WTC11 (cell line): Measurements from ENCODE around the gene OLFM3. TPM values are rescaled to one million over a fixed set of nuclear protein-coding genes. Genes with fewer than 3 reads are reported as not detected.

Source experiments
- ATAC-seq: fragments of 200-7000 bp; cut with Tn5 transposase; 2 replicates; pipeline ENCODE4 v1.10.0; 2021; ENCODE audit warnings: mild to moderate bottlenecking, moderate library complexity
- CTCF ChIA-PET: fragments of 300-600 bp; sonication (Branson Sonifier 250); formaldehyde crosslinking; loops from one replicate; lab custom pipeline; 2021; ENCODE audit warnings: antibody characterized with exemption; lab: Charles Lee
- POLR2A ChIA-PET: fragments of 350-600 bp; sonication (Branson Sonifier 250); formaldehyde crosslinking; loops from one replicate; lab custom pipeline; 2021; ENCODE audit warnings: antibody characterized with exemption; lab: Charles Lee
- DNase-seq: peaks from one replicate; pipeline ENCODE4 v3.0.0; 2021; ENCODE audit warnings: low spot score
- H3K27ac Mint-ChIP-seq: 2 replicates; pipeline ENCODE4 v1.8.0; 2021; ENCODE audit warnings: mixed read lengths
- H3K27me3 Mint-ChIP-seq: 2 replicates; pipeline ENCODE4 v1.8.0; 2021; ENCODE audit warnings: low read depth, mild to moderate bottlenecking, moderate library complexity, mixed read lengths
- H3K36me3 Mint-ChIP-seq: 2 replicates; pipeline ENCODE4 v1.8.0; 2021; ENCODE audit warnings: mixed read lengths
- H3K4me1 Mint-ChIP-seq: 2 replicates; pipeline ENCODE4 v1.8.0; 2022; ENCODE audit warnings: mixed read lengths
- H3K4me3 Mint-ChIP-seq: 2 replicates; pipeline ENCODE4 v1.8.0; 2021; ENCODE audit warnings: mild to moderate bottlenecking, moderate library complexity, mixed read lengths
- H3K9me3 Mint-ChIP-seq: 2 replicates; pipeline ENCODE4 v1.8.0; 2021; ENCODE audit warnings: mixed read lengths
- AR ChIP-seq: fragments of 250-450 bp; sonication (Bioruptor Pico); IDR thresholded peaks from 2 replicates; pipeline ENCODE4 v1.9.0; 2021; ENCODE audit warnings: mild to moderate bottlenecking
- ATF1 ChIP-seq: sonication (generic); formaldehyde crosslinking; IDR thresholded peaks from 2 replicates; pipeline ENCODE4 v1.8.1; 2023; ENCODE audit warnings: mild to moderate bottlenecking, moderate library complexity, missing genetic modification reagents
- ATF2 ChIP-seq: sonication (generic); formaldehyde crosslinking; IDR thresholded peaks from 2 replicates; pipeline ENCODE4 v1.8.1; 2022; ENCODE audit warnings: low read depth, missing genetic modification reagents, borderline replicate concordance
- E2F1 ChIP-seq: sonication (generic); formaldehyde crosslinking; IDR thresholded peaks from 2 replicates; pipeline ENCODE4 v1.8.0; 2022; ENCODE audit warnings: mild to moderate bottlenecking, missing genetic modification reagents
- E2F4 ChIP-seq: sonication (generic); formaldehyde crosslinking; IDR thresholded peaks from 2 replicates; pipeline ENCODE4 v1.8.1; 2022; ENCODE audit warnings: low read depth, mild to moderate bottlenecking, moderate library complexity, missing genetic modification reagents, borderline replicate concordance
- ETV6 ChIP-seq: sonication (generic); formaldehyde crosslinking; IDR thresholded peaks from 2 replicates; pipeline ENCODE4 v1.8.1; 2022; ENCODE audit warnings: mild to moderate bottlenecking, missing genetic modification reagents
- FOXP4 ChIP-seq: sonication (generic); formaldehyde crosslinking; IDR thresholded peaks from 2 replicates; pipeline ENCODE4 v1.8.0; 2022; ENCODE audit warnings: mild to moderate bottlenecking, missing genetic modification reagents
- KAT7 ChIP-seq: sonication (generic); formaldehyde crosslinking; IDR thresholded peaks from 2 replicates; pipeline ENCODE4 v1.8.1; 2023; ENCODE audit warnings: missing genetic modification reagents, mild to moderate bottlenecking, borderline replicate concordance
- OVOL2 ChIP-seq: fragments of 250-450 bp; sonication (Bioruptor Pico); IDR thresholded peaks from 2 replicates; pipeline ENCODE4 v1.9.0; 2021; ENCODE audit warnings: mild to moderate bottlenecking, borderline replicate concordance
- RORB ChIP-seq: fragments of 250-450 bp; sonication (Bioruptor Pico); IDR thresholded peaks from 2 replicates; pipeline ENCODE4 v1.9.0; 2021; ENCODE audit warnings: mild to moderate bottlenecking
- TP53 ChIP-seq: sonication (generic); formaldehyde crosslinking; IDR thresholded peaks from 2 replicates; pipeline ENCODE4 v1.8.1; 2023; ENCODE audit warnings: mild to moderate bottlenecking, missing genetic modification reagents
- ZBTB43 ChIP-seq: sonication (generic); formaldehyde crosslinking; IDR thresholded peaks from 2 replicates; pipeline ENCODE4 v1.8.1; 2023; ENCODE audit warnings: mild to moderate bottlenecking, missing genetic modification reagents
- ZNF138 ChIP-seq: sonication (generic); formaldehyde crosslinking; conservative IDR thresholded peaks from 2 replicates; pipeline ENCODE4 v1.8.1; 2022; ENCODE audit warnings: mild to moderate bottlenecking, moderate library complexity, missing genetic modification reagents
- ZNF232 ChIP-seq: sonication (generic); formaldehyde crosslinking; IDR thresholded peaks from 2 replicates; pipeline ENCODE4 v1.8.0; 2022; ENCODE audit warnings: mild to moderate bottlenecking, missing genetic modification reagents
- ZNF281 ChIP-seq: sonication (generic); formaldehyde crosslinking; IDR thresholded peaks from 2 replicates; pipeline ENCODE4 v1.8.0; 2023; ENCODE audit warnings: mild to moderate bottlenecking, missing genetic modification reagents
- total RNA-seq: library from RNA; stranded (reverse); gene quantifications from 3 replicates; pipeline ENCODE4 v1.2.3, GENCODE V29; 2021

The OLFM3 gene
- total RNA-seq, 1 experiment from 2014 or later: 0.37 TPM

GRCh38 chr1:102045752-102046151 lies 49.0 kb upstream of the OLFM3 start (continued):
- TF ChIP-seq ZBTB43 (no peak), ZNF281 (CRISPR knock-in tag) (no peak), OVOL2 (CRISPR knock-in tag) (no peak), ETV6 (CRISPR knock-in tag) (no peak)

GRCh38 chr1:102032534-102032933 lies 35.8 kb upstream of the OLFM3 start:
- CTCF ChIA-PET: no interaction called here
- H3K27me3 Mint-ChIP-seq: no peaks in the 10 kb centered on the region
- DNase-seq (no peak), ATAC-seq (no peak)
- H3K27ac Mint-ChIP-seq: no peak overlapping the region
- H3K4me1 Mint-ChIP-seq: no peaks in the 10 kb centered on the region
- H3K36me3 Mint-ChIP-seq: no peaks in the 10 kb centered on the region
- POLR2A ChIA-PET: no interaction called here
- no peak overlapping the region for H3K4me3 Mint-ChIP-seq
- TF ChIP-seq RORB (no peak), E2F1 (no peak), AR (no peak), E2F4 (CRISPR knock-in tag) (no peak), ZNF232 (CRISPR knock-in tag) (no peak), KAT7 (CRISPR knock-in tag) (no peak), ATF2 (CRISPR knock-in tag) (no peak), ZNF138 (CRISPR knock-in tag) (no peak), FOXP4 (CRISPR knock-in tag) (no peak), TP53 (CRISPR knock-in tag) (no peak), ATF1 (no peak)
- peaks cover 14% of the 10 kb centered on the region for H3K9me3 Mint-ChIP-seq
